H9 (cell line): Measurements from ENCODE around the gene WDR7. TPM values are rescaled to one million over a fixed set of nuclear protein-coding genes. Genes with fewer than 3 reads are reported as not detected.

Experiments used
- DNase-seq: peaks from one replicate; pipeline ENCODE4 v3.0.0-alpha.2; 2017
- H2AFZ ChIP-seq: one replicate; pipeline ENCODE4 v1.6.1; 2013; ENCODE audit warnings: mild to moderate bottlenecking, low read length, control low read depth, moderate library complexity
- H2AK5ac ChIP-seq: 2 replicates; pipeline ENCODE4 v1.6.1; 2013; ENCODE audit warnings: low read length, control low read depth, mixed read lengths; ENCODE audit not compliant: insufficient read length
- H2BK120ac ChIP-seq: one replicate; pipeline ENCODE4 v1.6.1; 2013; ENCODE audit warnings: low read depth, mild to moderate bottlenecking, low read length, control low read depth, inconsistent platforms; ENCODE audit not compliant: poor library complexity, severe bottlenecking
- H2BK12ac ChIP-seq: 2 replicates; pipeline ENCODE4 v1.6.1; 2013; ENCODE audit warnings: low read length, control low read depth, mixed read lengths, low read depth; ENCODE audit not compliant: insufficient read length
- H2BK15ac ChIP-seq: 2 replicates; pipeline ENCODE4 v1.6.1; 2013; ENCODE audit warnings: low read depth, low read length, control low read depth
- H2BK20ac ChIP-seq: one replicate; pipeline ENCODE4 v1.6.1; 2013; ENCODE audit warnings: low read depth, mild to moderate bottlenecking, low read length, control low read depth, inconsistent platforms; ENCODE audit not compliant: poor library complexity, severe bottlenecking
- H2BK5ac ChIP-seq: 2 replicates; pipeline ENCODE4 v1.6.1; 2013; ENCODE audit warnings: low read length, control low read depth, mixed read lengths; ENCODE audit not compliant: insufficient read length
- H3K14ac ChIP-seq: 2 replicates; pipeline ENCODE4 v1.6.1; 2013; ENCODE audit warnings: low read length, control low read depth; ENCODE audit not compliant: insufficient read depth
- H3K18ac ChIP-seq: 2 replicates; pipeline ENCODE4 v1.6.1; 2013; ENCODE audit warnings: low read depth, mild to moderate bottlenecking, mixed read lengths, low read length, control low read depth; ENCODE audit not compliant: insufficient read length
- H3K23ac ChIP-seq: 2 replicates; pipeline ENCODE4 v1.6.1; 2013; ENCODE audit warnings: low read length, control low read depth, mixed read lengths, low read depth; ENCODE audit not compliant: insufficient read length
- H3K23me2 ChIP-seq: 2 replicates; pipeline ENCODE4 v1.6.1; 2013; ENCODE audit warnings: low read depth, mild to moderate bottlenecking, mixed read lengths, low read length, control low read depth; ENCODE audit not compliant: insufficient read length, poor library complexity, severe bottlenecking
- H3K27ac ChIP-seq: 2 replicates; pipeline ENCODE4 v1.5.1; 2013; ENCODE audit warnings: low read length, control low read depth, mixed read lengths, low read depth; ENCODE audit not compliant: insufficient read length
- H3K27me3 ChIP-seq: 2 replicates; pipeline ENCODE4 v1.6.1; 2013; ENCODE audit warnings: low read length, control low read depth, inconsistent platforms; ENCODE audit not compliant: insufficient read depth
- H3K4ac ChIP-seq: 2 replicates; pipeline ENCODE4 v1.6.1; 2013; ENCODE audit warnings: low read depth, mild to moderate bottlenecking, control low read depth, inconsistent platforms, low read length, moderate library complexity
- H3K4me1 ChIP-seq: 2 replicates; pipeline ENCODE4 v1.6.1; 2013; ENCODE audit warnings: low read length, control low read depth, inconsistent platforms; ENCODE audit not compliant: insufficient read depth
- H3K4me2 ChIP-seq: 2 replicates; pipeline ENCODE4 v1.6.1; 2013; ENCODE audit warnings: low read length, control low read depth, mixed read lengths; ENCODE audit not compliant: insufficient read length, insufficient read depth
- H3K56ac ChIP-seq: 2 replicates; pipeline ENCODE4 v1.6.1; 2013; ENCODE audit warnings: low read depth, mild to moderate bottlenecking, mixed read lengths, low read length, control low read depth; ENCODE audit not compliant: insufficient read length
- H3K79me1 ChIP-seq: 2 replicates; pipeline ENCODE4 v1.6.1; 2013; ENCODE audit warnings: low read depth, mild to moderate bottlenecking, moderate library complexity, low read length, control low read depth, inconsistent platforms; ENCODE audit not compliant: insufficient read depth, poor library complexity, severe bottlenecking
- H3K79me2 ChIP-seq: 2 replicates; pipeline ENCODE4 v1.6.1; 2013; ENCODE audit warnings: low read length, control low read depth, inconsistent platforms; ENCODE audit not compliant: insufficient read depth
- H3K9ac ChIP-seq: 2 replicates; pipeline ENCODE4 v1.6.1; 2013; ENCODE audit warnings: low read length, control low read depth, mixed read lengths; ENCODE audit not compliant: insufficient read length; ENCODE audit errors: extremely low read depth
- H3K9me3 ChIP-seq: one replicate; pipeline ENCODE4 v1.6.1; 2013; ENCODE audit warnings: low read depth, low read length, inconsistent platforms; ENCODE audit not compliant: control insufficient read depth
- H3T11ph ChIP-seq: one replicate; pipeline ENCODE4 v1.6.1; 2013; ENCODE audit warnings: mild to moderate bottlenecking, low read length, control low read depth, inconsistent platforms
- H4K20me1 ChIP-seq: one replicate; pipeline ENCODE4 v1.6.1; 2013; ENCODE audit not compliant: control insufficient read depth, insufficient read length, insufficient read depth
- H4K5ac ChIP-seq: 2 replicates; pipeline ENCODE4 v1.6.1; 2013; ENCODE audit warnings: low read depth, mild to moderate bottlenecking, mixed read lengths, low read length, control low read depth; ENCODE audit not compliant: insufficient read length
- H4K8ac ChIP-seq: replicated peaks from 2 replicates; pipeline ENCODE4 v1.6.1; 2013; ENCODE audit warnings: low read length, control low read depth, mixed read lengths, low read depth; ENCODE audit not compliant: insufficient read length
- H4K91ac ChIP-seq: 2 replicates; pipeline ENCODE4 v1.6.1; 2013; ENCODE audit warnings: low read depth, mild to moderate bottlenecking, moderate library complexity, mixed read lengths, low read length, control low read depth; ENCODE audit not compliant: insufficient read length
- H3K27ac Mint-ChIP-seq, 3 experiments: 2 replicates in 2 of 3; 3 replicates in 1 of 3; pipeline ENCODE4 v1.8.0; 2020 to 2021; ENCODE audit warnings: mixed read lengths in 3 of 3, mild to moderate bottlenecking in 1 of 3, moderate library complexity in 1 of 3
- H3K27me3 Mint-ChIP-seq: 2 replicates; pipeline ENCODE4 v1.8.0; 2021; ENCODE audit warnings: low read depth, mild to moderate bottlenecking, moderate library complexity, mixed read lengths
- H3K36me3 Mint-ChIP-seq, 3 experiments: 2 replicates in 2 of 3; 3 replicates in 1 of 3; pipeline ENCODE4 v1.8.0; 2020 to 2021; ENCODE audit warnings: low read depth in 3 of 3, mixed read lengths in 3 of 3; ENCODE audit not compliant: insufficient read depth in 1 of 3
- H3K4me1 Mint-ChIP-seq, 2 experiments: 2 replicates each; pipeline ENCODE4 v1.8.0; 2020; ENCODE audit warnings: mixed read lengths in 2 of 2
- H3K4me3 Mint-ChIP-seq, 2 experiments: 2 replicates in 1 of 2; 3 replicates in 1 of 2; pipeline ENCODE4 v1.8.0; 2020 to 2021; ENCODE audit warnings: mild to moderate bottlenecking in 2 of 2, mixed read lengths in 2 of 2, moderate library complexity in 1 of 2
- H3K9me3 Mint-ChIP-seq, 2 experiments: 2 replicates in 1 of 2; 3 replicates in 1 of 2; pipeline ENCODE4 v1.8.0; 2020; ENCODE audit warnings: mild to moderate bottlenecking in 2 of 2, mixed read lengths in 2 of 2, moderate library complexity in 1 of 2
- CTCF ChIP-seq: fragments of 200-600 bp; sonication (generic); conservative IDR thresholded peaks from 3 replicates; pipeline ENCODE4 v1.8.0; 2021; ENCODE audit warnings: antibody characterized with exemption, mild to moderate bottlenecking
- WGBS: extraction: QIAGEN DNeasy Blood & Tissue Kit; methylation state at CpG from one replicate; pipeline ENCODE4 v1.1.7; 2013; ENCODE audit warnings: missing lambda C conversion rate, low lambda C conversion rate, mixed read lengths; ENCODE audit not compliant: insufficient read length; ENCODE audit errors: extremely low coverage; 5-methylcytosine and 5-hydroxymethylcytosine counted together
- total RNA-seq: library from RNA; stranded (reverse); gene quantifications from 2 replicates; pipeline ENCODE4 v1.2.1, GENCODE V29; 2021

The WDR7 gene
- total RNA-seq, 1 experiment from 2014 or later, result 14.8 TPM

- Histone ChIP-seq H3K4me2 (no peak overlapping the region), H4K20me1 (no peaks in the 10 kb centered on the region), H3K18ac (no peak overlapping the region), H3K27ac (no peak overlapping the region), H2BK5ac (no peak overlapping the region), H3K56ac (no peak overlapping the region), H3K9ac (no peak overlapping the region), H3K9me3 (no peaks in the 10 kb centered on the region), H2BK15ac (no peak overlapping the region), H3K23ac (no peak overlapping the region), H3K14ac (no peak overlapping the region), H4K5ac (no peak overlapping the region), H3K23me2 (no peaks in the 10 kb centered on the region), H4K8ac (no peak overlapping the region), H2AFZ (no peak overlapping the region), H3T11ph (no peak overlapping the region), H2BK120ac (no peak overlapping the region), H3K4ac (no peak overlapping the region), H3K4me1 (no peaks in the 10 kb centered on the region), H2BK12ac (no peak overlapping the region), H3K79me1 (no peaks in the 10 kb centered on the region), H2AK5ac (no peak overlapping the region), H3K79me2 (no peaks in the 10 kb centered on the region), H2BK20ac (no peak overlapping the region), H4K91ac (no peak overlapping the region), H3K27me3 (no peaks in the 10 kb centered on the region)
- WGBS, result no CpG with 5 or more reads among the region's 2 CpGs
- no peak overlapping the region for H3K4me3 Mint-ChIP-seq
- H3K36me3 Mint-ChIP-seq, result no peaks in the 10 kb centered on the region
- H3K27me3 Mint-ChIP-seq, result no peaks in the 10 kb centered on the region
- H3K27ac Mint-ChIP-seq, result no peak overlapping the region
- DNase-seq, result no peak
- H3K4me1 Mint-ChIP-seq, result peaks cover 6 to 10% of the 10 kb centered on the region in 2 experiments
- no peaks in the 10 kb centered on the region for H3K9me3 Mint-ChIP-seq
- no peak for TF ChIP-seq CTCF
These were observed 65.6 kb downstream of the WDR7 start for GRCh38 chr18:56716692-56717146.
